HG02840 (cell line): ENCODE results near the gene SIX1.

ENCODE experiments used
- ATAC-seq: cut with Tn5 transposase; IDR thresholded peaks from one replicate; pipeline ENCODE4 v1.9.1; 2021; ENCODE audit warnings: mild to moderate bottlenecking, moderate library complexity, moderate number of reproducible peaks; ENCODE audit not compliant: unreplicated experiment, low FRiP score

SIX1 gene

DNA sequence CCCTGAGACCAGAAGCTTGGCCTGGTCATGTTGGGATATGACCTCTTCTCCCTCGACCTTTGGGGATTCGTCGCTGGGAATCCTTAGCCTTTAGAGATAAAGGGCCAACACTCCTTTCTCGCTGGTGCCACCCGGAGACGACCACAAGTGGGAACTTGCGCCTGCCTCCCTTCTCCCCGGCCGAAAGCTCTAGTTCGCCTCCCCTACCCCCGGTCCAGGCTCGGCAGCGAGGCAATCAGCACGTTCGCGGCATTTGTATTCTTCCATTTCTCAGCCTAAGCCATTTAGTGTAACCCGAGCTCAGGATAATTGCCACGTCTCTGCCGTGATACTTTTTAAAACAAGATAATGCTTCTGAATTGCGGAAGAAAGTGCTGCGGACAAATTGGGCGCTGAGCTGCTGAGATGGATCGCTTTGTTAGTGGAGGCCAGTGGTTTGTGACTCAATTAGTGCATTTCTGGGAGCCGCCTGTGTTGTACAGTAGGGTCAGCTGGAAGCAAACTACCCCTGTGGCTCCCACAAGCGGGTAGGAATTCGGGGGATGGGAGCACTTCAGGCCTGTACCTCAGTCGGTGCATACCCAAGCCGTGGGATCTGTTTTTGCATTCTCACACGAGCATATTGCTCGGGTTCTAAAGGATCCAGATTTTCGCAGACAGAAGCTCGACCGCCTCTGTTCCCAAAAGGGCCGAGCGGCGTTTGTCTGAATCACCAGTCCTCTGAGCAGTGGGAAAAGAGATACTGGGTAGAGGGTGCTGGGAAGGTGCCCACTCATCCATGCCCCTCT lies 6.8 kb upstream of the SIX1 start:
- no peak for ATAC-seq

DNA sequence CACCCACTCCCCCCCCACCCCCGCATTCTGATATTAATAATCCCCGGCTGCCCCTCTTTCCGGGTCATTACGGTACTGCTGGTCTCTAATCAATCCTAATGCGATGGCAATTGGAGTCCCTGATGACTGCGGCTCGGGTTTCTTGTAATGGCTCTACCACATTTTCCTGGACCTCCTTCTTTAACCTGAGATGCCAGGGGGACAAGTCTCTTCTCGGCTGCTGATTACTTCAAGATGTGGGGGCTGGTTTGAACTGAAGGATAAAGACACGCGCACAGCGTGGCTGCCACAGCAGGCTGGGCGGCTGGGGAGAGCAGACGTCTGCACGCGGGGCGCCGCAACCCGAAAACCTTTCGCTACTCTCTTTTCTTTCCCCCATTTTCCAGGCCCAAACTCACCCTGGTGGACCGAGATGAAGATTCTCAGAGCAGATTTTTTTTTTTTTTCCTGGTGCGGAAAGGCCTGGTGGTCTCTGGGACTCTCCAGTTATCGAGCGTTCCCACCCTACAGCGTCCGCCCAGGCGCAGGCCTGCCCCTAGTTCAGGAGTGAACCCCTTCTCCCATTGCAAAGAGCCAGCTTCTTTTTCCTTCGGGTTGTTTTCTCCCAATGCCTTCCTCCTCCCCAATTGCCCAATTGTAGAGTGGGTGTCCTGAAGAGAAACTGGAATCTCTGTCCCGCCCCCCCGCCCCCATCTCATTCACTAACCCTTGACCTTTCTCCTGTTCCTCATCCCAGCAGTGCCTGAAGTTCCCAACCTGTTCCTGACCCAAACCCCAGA lies 6.0 kb upstream of the SIX1 start:
- ATAC-seq, result no peak

DNA sequence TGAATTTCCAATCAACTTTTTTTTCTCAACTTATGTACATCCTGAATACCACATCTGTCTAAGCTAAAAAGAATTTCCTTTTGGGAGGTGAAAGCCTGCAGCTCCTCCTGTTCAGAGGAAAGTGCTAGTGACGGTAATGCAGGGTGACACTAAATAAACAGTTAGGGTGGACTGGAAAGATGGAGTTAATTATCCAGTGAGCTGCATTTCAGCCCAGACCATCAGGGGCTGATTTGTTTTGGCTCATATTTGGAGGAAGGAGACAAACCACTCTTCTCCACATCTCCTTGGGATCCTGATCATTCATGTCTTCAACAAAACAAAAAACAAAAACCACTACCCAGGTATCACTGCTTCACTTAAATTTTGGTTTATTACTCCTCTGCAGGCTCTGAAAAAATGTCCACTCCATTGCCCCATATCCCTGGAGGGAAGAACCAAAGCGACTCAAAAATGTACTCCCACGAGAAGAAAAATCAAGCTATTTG lies 5.1 kb upstream of the SIX1 start:
- ATAC-seq, result no peak

DNA sequence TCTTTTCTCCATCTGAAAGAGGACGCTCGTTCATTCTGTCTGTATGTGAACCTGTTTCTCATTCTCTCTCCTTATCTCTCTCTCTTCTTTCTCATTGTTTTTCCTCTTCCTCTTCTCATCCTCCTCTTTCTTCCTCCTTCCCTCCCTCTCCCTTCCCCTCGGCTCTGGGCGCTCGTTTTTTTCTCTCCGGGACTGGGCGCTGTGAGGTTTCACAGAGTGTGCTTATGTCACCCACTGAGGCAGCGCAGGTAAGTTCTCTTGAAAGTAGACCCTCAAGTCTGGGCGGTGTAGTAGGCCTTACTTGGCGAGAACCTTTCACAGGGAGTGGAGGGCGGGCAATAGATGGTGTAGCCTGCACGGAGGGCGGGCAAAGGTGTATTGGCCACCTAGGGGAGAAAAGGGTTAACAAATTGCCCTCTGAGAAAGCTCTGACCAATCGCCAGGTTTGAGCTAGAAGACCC lies 4.5 kb upstream of the SIX1 start:
- ATAC-seq, result no peak

DNA sequence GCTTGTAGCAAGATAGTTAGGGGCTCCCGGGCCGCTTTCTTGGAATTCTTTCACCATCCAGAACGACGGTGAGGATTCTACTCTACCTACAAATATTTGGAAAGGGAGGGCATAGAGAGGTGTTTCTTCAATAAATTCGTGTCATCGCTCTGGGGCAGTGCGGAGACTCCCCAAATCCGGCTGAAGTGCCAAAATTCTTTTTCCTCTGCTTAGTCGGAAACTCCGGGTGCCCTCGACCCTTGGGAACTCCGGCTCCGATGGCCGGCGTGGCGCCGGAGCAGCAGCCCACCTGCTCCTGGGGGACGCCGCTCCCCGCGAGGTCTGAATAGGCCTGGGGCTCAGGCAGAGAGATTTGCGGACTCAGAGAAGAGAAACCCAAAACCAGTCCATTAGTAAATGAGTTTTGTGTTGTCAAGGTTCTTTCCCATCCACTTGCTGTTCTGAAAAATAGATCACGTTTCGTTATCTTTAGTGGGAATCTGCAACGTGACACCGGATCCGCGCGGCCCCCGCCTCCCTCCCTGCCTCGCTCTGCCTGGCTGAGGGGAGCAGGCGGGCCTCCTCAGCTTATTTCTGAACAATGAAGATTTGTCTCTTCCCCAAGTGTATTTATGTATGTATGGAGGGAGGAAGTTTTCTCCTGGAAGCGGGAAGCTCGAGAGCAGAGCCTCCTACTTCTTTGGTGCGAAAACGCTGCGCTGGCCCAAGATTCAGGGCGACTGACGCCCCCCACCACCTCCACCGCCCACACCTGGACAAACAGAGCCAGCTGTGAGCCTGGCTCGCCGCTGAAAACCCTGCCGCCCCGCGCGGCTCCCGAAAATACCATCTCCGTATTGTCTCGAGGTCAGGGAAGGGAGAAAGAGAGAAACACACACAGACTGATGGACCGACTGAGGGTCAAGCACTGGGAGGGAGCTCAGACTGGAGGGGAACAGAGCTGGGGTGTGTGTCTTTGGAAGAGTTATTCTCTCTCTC lies 3.7 kb upstream of the SIX1 start:
- ATAC-seq, result no peak

DNA sequence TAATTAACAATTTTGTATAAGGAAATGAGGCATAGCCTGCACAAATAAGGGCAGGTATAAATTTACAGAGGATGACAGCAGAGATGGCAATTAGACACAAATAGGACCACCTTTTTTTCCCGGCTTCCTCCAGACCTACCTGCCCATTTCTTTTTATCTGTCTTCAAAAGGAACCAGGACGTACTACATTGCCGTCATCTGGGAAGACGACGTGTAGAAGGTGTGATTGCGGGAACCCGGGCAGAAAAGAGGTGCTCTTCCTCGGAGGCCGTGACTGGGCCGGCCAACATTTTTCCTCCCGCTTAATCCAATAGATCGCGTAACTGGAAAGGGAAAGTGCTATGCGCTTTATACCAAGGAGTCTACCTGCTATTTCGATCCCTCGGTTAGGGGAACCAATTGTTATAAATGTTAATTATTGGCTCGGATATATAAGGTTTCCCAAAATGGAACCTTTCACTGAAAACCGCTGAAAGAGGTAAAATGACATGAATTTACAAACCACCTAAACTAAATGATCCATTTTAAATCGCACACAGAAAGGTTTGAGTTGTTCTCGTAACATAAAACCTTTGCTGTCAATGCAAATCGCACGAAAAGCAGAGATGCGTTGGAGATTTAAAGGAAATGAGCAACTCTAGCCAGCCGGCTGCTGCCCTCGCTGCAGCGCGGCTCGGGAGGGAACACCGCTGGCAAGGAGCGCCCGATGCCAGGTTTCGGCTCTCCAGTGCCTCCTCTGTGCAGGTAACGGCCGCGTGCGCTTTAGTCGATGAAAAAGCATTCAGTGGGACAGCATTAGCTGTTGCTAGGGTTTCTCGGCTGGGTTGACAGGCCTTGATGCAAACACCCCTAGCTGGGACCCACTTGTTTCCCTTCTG lies 2.8 kb upstream of the SIX1 start:
- no peak for ATAC-seq

DNA sequence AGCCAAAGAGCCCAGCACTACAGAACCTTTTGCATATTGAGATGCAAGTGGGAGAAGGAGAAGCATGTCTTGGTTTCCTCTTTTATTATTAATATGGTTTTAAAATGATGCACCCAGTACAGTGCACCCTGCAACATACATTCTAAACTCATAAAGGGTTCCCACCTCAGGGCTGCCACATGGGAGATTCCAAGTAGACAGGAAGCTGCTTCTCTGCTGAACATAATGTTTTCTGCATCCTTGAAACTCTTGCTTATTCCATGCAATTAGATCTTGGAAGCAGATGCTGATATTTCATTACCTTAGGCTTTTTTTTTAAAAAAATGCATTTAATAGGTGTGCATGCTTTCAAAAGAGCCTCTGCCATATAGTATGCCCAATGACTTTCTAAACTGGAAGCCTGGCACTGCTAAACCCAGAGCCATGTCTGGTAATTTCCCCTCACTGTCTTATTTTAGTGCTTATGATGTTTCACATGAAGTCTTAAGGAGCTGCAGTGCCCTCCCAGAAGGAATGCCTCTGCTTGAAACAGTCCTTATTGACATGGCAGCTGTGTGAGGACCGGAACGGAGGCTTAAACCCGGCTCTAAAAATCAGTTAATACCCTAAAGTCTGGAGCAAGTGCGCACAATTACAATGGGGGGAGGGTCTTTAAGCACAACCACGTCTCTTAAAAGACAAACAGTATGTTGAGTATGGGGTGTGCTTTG lies 2.0 kb upstream of the SIX1 start:
- ATAC-seq, result no peak

DNA sequence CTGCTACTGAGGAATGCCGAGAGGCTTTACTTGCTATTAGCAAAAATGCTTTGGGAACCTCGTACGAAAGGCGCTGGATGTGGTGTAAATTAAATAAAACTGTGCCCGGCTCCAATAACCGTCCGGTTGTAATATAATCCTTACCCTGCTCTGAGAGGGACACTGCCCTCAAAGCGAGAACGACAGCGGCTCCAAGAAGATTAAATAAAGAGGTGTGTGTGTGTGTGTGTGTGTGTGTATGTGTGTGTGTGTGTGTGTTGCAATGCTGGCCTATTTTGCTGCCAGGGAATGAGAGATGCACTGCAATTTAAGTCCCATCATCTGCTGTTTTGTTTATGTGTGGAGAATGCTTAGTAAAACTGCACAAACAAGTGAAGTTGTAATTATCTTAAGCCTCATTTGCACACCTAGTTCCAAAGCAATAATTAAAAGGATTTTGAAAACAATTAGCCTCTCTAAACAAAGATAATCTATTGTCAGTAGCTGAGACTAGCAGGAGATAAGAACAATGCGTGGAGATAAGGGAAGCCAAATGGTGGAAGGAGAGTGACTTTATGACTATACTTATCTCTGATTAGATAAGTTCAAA lies 1.2 kb upstream of the SIX1 start:
- no peak for ATAC-seq

DNA sequence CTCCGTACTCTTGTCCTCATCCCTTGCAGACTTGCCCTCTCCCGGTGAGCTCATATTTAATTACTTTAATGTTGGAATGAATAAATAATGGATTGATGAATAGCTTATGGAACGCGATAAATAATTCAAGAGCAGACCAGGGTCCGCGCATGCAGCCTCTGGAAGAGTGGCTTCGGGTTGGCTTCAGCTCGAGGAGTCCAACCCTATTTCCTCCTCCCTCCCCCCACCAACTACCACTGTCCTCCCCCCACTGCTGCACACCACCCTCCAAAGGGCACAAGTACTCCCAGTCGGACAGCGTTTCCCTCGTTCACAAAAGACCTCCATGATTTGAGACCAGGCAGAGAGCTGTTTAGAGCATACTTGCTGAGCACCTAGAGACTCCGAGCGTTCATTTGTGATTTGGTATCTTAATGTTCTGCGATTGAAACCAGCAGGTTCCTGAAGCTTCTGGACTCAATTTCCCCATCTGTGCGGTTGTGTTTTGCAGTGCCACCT lies 647 bp upstream of the SIX1 start:
- ATAC-seq, result no peak

DNA sequence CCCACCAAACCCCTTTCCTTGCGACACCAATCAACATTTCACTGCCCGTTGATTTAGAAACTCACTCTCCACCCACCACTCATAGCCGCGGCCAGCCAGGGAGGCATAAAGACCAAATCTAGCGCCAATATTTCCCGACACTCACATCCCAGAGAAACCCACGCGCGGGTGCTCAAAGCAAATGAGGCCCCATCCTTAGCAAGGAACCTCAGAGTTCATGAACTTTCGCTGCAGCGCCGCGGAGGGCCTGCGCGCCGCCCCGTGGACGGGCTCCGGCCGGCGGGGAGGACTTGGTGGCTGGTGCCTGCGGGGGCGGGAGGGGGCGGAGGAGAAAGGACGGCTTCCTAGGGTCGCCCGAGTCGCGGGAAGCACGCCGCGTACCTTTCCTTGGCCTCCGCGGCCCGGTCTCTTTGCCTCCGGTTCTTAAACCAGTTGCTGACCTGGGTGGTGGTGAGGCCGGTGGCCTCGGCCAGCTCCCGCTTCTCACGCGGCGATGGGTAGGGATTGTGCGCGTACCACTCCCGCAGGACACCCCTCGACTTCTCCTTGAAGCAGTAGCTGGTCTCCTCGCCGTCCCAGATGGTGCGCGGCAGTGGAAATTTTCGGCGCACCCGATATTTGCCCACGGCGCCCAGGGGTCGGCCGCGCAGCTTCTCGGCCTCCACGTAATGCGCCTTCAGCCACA lies 886 bp downstream of the SIX1 start:
- ATAC-seq, result no peak

DNA sequence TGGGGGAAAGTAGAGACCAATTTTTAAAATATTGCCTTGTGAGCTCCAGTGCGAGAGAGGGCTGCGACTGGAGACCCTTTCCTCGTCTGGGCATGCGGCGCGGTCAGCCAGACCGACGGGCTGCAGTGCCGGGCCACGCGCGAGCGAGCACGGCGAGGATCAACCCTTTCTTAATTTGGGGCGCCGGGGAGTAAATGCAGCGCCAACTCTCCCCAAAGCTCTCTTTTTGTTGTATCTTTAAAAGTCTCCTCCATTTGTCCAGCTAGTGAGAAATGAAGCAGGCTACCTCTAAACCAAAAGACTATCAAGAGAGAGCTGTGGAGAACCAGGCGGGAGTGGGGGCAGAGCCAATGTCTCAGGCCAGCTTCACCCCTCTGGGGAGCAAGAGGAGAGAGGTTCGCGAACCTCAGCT lies 1.4 kb downstream of the SIX1 start:
- ATAC-seq, result no peak

DNA sequence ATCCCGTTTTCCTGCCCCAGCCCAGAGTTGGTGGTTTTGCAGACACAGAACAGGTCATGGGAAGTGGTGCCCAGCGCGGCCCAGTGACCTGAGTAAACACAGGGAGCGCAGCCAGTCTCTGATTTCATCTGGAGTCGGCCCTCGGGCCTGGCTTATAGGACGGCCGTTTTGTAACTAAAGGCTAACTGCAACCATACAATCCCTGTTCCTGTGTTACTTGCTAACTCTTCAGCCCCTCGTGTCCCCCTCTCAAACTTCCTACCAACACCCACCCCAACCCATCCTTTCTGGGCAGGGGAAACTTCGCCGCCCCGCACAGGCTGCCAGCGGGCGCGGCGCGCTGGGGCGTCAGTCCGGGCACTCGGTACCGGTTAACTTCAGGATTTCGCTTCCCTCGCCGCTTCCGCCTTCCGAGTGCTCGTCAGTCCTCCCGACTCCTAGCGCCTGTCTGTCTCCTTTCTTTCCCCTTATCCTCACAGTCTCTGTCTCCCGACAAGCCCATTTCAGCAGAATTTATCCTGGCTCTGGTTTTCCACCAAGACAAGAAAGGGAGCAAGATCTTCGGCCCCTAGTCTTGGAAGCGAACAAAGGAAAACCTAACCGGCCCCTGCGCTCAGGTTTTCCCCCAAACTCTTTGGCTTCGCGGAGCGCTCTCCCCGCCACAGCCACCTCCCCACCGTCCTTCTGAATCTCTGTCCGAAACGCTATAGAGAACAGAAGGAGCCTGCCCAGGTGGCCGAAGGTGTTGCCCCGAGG lies 2.0 kb downstream of the SIX1 start:
- no peak for ATAC-seq

DNA sequence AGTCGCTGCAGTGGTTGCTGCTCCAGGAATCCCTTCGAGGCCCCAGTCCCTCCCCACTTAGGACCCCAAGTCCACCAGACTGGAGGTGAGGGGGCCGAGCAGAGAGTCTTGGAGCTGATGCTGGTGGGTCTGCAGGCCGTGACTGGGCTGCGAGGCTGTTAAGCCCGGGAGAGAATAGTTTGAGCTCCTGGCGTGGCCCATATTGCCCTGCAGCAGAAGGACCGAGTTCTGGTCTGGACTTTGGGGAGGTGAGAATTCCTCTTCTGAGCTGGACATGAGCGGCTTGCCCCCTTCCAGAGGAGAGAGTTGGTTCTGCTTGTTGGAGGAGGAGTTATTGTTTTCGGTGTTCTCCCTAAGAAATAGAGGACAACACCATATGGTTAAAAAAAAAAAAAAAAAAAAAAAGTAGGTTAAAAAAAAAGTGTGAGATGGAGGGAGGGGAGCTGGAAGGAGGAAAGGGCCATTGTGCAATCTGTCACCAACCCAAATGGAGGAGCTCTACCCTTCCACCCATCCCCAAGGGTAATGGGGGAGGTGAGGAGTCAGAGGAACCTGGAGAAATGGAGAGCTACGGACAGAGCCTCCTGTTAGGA lies 3.0 kb downstream of the SIX1 start:
- ATAC-seq, result no peak

DNA sequence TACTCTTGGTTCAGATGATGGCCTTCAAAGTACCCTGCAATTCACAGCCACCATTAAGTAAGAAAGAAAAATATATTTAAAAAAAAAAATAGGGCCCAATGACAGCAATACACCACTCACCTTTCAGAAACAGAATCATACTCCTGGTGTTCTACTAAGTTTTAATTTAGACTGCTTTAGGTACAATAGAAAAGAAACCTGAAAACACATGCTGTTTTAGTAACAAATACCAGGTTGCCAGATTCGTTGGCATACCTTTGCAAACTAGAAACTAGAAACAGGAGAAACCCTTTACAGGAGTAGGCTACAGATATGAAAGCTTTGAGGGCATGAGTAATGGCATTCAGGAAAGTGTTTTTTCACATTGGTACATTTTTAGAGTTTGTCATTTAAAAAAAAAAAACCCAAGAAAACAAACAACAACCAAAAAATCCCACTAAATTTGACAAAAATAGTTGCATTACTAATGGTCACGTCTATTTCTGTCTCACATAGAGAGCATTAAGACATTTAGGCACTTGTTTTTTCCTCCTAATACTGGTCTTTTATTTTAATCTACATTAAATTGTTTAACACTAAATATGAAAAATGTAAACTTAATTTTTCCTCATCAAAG lies 4.0 kb downstream of the SIX1 start:
- ATAC-seq, result no peak

DNA sequence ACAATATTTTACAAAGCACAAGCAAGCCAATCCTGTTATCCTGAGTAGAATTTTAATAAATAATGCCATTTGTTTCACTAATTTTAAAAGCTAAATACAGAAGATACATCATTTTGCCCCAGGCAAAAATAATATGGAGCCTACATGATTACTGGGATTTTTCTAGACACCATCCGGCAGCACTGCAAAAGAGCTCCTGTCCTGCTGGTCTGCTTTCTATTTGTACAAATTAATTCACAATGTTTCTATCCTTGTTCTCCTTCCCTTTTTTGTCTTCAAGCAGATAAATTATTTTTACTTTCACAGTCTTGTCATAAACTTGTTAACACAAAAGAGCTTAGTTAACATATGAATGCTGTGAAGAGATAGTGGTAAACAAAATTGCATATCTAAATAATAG lies 4.6 kb downstream of the SIX1 start:
- ATAC-seq, result no peak
